VCaP (cell line): ENCODE results near the gene KLC4.
"Not testable (repeated sequence)": the region's sequence is repeated elsewhere in the genome, so short reads cannot be mapped to it uniquely, and the experiment has no call there.

ENCODE experiments used
- H3K27ac ChIP-seq: fragments of 450-650 bp; 2 replicates; pipeline ENCODE4 v1.5.1; 2017
- CTCF ChIP-seq: fragments of 450-650 bp; conservative IDR thresholded peaks from 2 replicates; pipeline ENCODE4 v1.5.1; 2017; ENCODE audit warnings: mild to moderate bottlenecking, moderate library complexity

KLC4 gene

GRCh38 chr6:43037197-43037596, 22.2 kb upstream of the KLC4 start:
- TF ChIP-seq CTCF: no peak
- H3K27ac ChIP-seq: no peak overlapping the region

DNA sequence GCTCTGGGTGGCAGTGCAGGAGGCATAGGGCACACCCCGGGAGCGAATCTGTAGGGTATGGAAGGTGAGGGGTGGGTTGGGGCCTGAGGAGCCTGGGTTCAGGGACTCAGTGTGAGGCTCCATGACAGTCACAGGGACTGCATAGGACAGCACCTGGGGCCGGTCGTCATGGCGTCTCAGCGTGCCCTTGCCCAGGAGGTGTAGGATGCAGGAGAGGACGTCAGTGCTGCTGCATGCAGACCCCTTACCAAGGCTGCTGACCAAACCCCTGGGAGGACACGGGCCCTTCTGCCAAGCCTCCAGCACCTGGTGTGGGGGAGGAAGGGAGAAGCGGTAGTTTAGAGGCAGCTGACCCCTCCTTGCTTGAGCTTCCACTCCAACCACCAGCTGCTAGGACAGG, 21.7 kb upstream of the KLC4 start:
- H3K27ac ChIP-seq: no peak overlapping the region
- TF ChIP-seq CTCF: no peak

DNA sequence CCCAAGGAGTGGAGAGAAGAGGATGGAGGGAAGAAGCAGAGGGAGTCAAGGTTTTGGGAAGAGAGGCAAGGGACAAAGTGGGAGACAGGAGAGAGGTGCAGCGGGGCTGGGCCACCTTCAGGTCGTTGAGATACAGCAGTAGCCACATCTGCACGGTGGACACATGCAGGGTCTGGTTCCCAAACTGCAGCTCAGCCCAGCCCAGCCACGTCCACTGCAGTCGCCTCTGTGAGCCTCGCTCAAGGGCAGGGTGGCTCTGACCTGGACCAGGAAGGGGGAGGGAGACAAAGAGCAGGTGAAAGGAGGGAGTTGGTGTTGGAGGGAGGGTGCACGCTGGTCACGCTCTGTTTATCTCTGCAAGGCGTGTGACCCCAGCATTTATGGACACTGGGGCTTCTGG, 20.7 kb upstream of the KLC4 start:
- no peak overlapping the region for H3K27ac ChIP-seq
- no peak for TF ChIP-seq CTCF

- H3K27ac ChIP-seq: no peak overlapping the region
Measured at GRCh38 chr6:43040542-43041257, 18.7 kb upstream of the KLC4 start.

DNA sequence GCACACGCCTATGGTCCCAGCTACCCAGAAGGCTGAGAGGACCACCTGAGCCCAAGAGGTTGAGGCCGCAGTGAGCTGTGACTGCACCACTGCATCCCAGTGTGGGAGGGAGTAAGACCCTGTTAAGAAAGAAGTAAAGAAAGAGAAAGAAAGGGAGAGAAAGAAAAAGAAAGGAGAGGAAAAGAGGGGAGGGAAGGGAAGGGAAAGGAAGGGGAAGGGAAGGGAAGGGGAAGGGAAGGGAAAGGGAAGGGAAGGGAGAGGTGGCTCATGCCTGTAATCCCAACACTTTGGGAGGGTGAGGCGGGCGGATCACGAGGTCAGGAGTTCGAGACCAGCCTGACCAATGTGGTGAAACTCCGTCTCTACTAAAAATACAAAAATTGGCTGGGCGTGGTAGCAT, 18.0 kb upstream of the KLC4 start:
- not testable (repeated sequence) for H3K27ac ChIP-seq

More at GRCh38 chr6:43040542-43041257, 18.7 kb upstream of the KLC4 start:
- TF ChIP-seq CTCF: no peak

DNA sequence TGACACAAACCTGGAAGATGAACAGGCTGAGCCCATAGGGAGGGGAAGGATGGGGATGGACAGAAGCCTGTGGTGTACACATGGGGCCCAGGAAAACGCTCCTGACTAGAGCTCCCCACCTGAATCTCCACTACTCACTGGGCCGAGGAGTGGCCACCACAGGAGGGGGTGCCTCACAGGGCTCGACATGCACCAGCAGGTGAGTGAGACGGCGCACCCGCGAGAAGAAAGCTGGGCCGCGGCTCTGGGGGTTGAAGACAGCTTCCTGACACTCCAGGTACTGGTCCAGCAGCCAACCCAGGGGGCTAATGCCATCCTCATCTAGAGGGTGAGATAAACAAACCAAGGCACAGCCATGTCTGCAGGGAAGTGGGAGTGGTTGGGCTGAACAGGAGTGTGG, 16.1 kb upstream of the KLC4 start:
- no peak for TF ChIP-seq CTCF

GRCh38 chr6:43045371-43045930, 14.0 kb upstream of the KLC4 start:
- TF ChIP-seq CTCF: no peak
- no peak overlapping the region for H3K27ac ChIP-seq

More for the DNA sequence above, 16.1 kb upstream of the KLC4 start:
- no peak overlapping the region for H3K27ac ChIP-seq

DNA sequence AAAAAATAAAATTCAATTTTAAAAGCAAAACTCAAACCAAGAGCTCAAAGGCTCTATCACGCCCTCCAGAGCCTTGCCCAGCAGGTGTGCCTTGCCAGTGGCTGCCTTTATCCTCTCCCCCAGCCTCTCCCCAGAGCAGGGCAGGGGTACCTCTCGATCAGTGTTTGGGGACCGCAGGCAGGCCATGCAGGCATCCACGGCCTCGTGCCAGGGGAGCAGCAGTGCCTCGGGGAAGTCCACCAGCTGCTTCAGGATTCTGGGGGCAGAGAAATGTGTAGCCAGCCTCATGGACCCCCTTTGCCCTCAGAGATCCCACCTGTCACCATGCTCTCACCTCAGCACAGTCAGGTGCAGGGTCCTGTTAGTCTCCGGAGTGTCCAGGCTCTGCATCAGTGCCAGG, 11.4 kb upstream of the KLC4 start:
- TF ChIP-seq CTCF: no peak
- no peak overlapping the region for H3K27ac ChIP-seq
